Measurements from ENCODE around the gene IQGAP2.

IQGAP2 gene

DNA sequence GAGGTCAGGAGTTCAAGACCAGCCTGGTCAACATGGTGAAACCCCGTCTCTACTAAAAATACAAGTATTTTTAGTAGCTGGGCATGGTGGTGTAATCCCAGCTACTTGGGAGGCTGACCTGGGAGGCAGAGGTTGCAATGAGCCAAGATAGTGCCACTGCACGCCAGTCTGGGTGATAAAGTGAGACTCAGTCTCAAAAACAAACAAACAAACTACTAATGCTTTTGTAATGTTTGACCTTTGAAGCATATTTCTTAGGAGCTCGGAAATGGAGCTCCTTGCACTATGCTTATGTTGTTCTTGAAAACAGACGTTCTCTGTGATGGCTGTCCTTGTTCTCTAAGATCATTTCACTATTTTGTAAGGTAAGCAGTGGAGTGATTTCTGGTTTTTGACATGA lies 214.1 kb downstream of the IQGAP2 start:
- no peak for DNase-seq

DNA sequence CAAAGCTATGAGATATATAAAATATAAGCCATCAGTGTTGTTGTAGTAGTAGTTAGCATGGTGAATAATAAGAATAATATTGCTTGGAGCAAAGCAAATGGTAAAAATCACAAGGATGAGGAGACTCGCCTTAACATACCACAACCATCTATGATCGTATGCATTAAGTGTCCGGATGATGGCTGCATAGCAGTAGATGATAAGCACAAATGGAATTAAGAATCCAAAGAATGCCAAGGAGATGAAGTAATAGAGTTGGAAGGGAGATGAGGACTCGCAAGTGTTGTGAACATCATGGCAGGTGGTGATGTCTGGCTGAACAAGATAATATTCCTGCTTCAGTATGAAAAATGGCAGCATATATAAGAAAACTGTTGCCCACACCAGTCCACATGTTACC lies 214.6 kb downstream of the IQGAP2 start:
- DNase-seq, result no peak

DNA sequence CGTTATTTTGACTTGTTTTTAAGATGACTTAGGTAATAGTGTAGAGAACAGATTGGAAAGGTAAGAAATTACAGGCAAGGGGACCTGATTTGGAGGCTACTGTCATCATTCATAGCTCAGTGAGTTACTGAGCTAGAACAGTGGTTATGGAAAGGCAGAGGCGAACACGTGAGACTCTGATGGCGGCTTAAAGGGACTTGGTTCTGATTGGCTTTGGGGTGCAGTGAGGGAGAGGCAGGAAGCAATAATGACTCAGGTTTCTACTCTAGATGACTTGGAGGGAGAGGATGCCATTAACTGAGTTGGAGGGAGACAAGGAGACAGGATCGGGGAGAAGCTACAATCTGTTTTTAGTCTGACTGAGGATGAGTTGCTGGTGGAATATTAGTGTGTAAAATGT lies 217.1 kb downstream of the IQGAP2 start:
- no peak for DNase-seq

DNA sequence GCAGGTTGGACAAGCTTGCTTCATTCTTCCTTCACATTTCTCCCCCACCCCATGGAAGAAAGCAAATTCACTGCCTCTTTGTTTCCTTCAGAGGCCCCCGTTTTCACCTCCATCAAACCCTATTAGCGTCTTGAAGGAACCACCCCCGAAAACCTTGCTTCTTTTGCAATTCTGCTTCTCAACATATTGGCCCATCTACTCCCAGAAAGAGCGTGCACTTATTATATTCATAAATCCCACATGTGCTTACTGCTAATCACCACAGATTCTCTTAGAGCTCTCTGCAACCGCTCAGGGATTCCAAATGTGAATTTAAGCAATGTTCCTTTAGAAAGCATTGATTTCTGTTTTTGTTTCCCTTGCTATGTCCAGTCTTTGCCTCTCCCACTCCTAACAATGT lies 219.0 kb downstream of the IQGAP2 start:
- no peak for DNase-seq

DNA sequence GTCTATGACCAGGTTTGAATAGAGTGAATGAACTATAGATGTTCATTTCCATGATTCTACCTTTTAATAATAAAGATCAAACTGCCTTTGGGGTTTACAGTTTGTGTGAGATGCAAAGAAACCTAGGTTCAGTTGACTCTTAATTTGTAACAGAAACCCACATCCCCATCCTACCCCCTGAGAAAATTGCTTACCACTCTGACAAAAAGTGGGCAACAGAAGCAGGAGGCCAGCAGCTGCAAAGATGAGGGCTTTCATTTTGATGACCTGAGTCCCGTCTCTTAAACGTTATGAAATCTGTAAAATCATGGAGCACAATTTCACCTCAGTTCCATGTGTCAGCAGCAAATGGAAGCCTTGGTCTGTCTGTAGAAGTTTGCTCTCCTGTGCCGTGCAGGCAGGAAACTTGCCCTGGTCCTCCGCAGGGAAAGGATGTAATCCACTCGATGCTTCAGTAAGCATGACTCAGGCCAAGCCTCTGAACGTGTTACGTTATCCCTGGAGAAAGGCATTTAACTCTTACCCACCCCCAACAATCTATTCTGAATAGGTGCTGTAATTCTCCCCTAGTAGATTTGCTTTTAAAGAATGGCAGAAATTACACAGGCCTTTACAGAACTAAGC lies 220.0 kb downstream of the IQGAP2 start, which contains the start of gene F2RL2:
TSS of gene F2RL2 (minus strand) at position 431 of the 624 bp plus-strand sequence. CDS start at position 258, 173 bp downstream.
- no peak for DNase-seq

DNA sequence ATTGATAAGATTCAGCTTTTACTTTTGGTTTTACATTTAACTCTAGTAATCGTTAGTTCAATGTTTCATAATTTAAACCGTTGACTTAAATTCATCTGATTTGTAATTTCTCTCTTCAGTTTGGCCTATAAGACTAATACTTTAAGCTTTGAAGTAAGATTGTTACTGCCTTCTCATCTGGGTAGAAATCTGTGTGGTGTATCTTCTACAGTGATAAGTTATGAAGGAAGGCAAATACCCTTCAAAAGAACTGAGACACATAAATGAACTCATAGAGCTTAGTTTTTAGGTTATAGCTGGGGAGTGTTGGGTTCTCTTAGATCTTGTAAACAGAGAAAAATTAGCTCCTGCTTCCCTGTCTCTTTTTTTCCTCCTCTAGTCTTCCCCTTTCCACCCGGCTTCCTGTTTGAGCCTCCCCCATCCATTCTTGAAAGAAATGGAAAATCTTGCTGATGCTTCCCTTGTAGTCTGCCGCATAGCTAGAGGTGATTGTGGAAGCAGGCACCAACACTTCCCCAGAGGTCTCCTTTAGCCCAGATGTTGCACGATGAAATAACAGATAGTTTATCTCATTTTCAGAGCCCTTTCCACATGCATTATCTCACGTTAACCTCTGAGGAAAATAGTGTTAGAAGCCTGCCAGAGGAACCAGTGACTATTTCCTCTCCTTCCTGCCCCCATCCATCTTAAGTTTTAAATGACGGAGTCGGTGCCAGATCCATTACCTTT lies 222.2 kb downstream of the IQGAP2 start:
- peak; percentile 38 for DNase-seq

DNA sequence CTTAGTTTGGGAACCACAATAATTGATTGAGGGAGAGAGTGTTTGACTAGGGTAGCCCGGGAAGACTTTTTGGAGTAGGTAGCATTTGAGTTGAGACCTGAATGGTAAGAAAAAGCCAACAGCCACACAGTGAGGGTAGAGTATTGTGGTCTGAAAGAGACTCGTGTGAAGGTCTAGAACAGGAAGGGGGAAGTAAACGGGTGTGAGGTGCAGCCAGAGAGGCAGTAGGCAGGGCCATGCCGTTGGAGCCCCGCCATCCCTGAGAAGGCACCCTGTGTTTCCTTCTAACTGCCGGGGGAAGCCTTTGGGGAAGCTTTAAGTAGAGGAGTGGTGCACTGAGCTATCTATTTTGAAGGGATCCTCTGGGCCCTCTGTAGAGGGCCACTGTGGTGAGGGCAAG lies 223.7 kb downstream of the IQGAP2 start:
- no peak for DNase-seq

DNA sequence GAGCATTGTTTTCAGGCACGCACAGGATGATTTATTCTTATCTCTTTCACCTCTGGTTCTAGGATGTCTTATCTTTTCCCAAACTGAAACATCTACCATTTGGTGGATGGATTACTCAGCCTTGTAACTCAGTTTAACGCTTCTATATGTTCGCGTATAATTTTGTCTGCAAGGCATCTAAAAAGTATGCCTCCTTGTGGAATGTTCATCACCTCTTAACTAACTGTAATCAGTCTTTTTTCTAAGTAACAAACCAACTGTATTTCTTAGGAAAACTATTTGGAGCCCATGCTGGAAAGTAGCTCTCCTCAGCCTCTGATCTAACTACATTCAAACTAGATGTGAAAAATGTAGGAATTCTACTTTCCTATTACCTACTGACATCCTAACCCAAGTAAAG lies 231.6 kb downstream of the IQGAP2 start:
- DNase-seq, result no peak

DNA sequence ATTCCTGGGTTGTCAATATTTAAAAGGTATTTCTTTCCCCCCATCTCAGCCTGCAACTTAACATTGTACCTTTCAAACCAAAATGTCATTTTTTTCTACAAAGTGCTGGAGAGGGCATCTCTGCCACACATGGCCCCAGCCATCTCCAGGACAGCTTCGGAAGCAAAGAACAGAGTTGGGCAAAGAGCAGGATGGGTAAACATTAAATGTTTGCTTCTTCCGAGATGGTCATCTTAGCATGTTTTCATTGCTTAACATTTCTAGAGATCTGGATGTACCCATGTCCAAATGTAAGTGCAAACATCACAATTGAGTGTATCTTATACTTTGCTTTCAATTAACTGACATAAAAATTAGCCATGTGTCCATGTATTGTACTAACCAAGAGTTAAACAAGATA lies 234.4 kb downstream of the IQGAP2 start:
- DNase-seq, result no peak

DNA sequence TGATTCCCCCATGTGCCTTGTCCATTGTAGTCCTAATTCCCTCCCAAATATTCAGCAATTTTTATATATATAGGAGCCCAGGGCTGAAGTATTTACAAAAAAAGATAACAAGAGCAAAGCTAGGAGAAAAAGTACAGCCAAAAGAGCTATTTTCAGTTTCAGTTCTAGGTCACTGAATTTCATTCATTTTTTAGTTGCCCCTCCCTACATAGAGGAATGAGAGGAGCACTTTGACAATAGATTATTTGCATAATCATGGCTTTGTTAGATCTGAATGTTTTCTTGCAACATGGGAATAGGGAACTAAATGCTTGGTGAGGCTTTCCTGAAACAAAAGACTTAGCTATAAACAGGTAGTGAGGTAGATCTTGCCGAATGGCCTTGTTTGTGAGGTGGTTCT lies 235.4 kb downstream of the IQGAP2 start:
- DNase-seq, result peak; percentile 88

DNA sequence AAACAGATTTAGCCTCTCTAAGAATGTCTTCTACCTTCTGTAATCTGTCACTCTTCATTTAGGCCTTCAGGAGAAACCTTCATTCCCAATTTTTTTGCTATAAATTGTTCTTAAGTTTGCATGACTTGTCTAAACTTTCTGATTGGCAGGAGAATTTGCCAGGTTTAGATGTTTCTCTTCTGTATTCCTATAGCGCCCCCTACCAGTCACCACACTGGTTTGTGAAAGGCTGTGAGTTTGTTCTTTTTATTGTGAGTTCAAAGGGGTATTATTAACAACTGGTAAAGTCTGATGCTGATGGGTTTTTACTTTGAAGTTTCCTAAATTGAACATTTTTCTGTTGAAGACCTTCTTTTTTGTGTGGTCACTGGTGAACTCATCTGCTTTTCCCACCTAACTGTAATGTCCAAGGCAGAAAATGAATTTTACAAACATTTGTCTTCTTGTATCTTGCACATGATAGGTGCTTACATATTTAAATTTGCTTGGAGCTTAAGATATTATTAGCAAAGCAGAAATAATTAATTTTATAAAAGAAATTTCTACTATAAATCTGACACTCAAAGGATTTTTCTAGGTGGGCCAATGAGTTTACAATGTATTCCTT lies 238.5 kb downstream of the IQGAP2 start:
- peak; percentile 69 for DNase-seq

DNA sequence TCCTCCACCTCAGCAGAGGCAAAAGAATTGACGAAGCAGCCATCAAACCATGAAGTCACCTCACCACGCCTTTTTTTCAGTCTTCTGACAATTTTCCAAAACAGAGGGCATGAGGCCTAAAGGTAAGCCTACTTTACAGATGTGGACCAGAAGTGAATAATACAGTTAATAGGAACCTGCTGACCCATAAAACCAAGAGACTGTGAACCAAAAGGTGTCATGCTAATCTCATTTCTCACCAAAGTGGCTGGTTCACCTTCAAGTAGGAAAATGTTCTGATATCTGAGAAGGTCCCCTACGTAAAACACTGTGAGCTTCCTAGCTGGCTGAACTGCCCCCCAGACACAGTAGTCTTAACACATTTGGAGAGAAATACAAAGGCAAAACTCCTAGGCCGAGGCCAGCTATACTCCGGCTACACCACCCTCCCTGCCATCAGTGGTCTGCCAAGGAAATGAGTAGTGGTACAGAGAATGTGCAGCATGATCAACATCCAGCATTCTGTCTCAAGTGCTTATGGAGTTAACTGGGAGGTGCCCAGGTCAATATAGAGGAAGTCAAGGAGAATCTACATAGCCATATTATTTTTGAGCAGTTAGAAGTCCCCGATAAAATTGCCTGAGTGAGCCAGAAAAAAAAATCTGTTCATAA lies 239.4 kb downstream of the IQGAP2 start:
- DNase-seq, result no peak

DNA sequence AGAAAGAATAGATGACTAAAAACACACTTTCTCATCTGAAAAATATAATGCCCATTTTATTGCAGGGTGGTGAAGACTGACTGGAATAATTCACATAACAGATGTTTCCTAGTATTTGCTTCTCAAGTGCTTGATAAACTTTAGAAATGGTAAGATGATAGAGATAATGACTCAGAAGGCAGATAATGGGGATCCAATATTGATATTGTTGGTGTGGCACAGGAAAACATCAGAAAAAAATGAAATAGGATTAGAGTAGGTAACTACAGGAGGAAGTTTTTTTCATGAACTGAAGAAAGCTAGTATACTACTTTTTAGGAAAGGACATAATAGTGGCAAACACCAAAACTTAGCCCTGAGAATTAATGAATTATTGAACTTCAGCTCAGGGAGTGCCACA lies 240.3 kb downstream of the IQGAP2 start:
- no peak for DNase-seq

DNA sequence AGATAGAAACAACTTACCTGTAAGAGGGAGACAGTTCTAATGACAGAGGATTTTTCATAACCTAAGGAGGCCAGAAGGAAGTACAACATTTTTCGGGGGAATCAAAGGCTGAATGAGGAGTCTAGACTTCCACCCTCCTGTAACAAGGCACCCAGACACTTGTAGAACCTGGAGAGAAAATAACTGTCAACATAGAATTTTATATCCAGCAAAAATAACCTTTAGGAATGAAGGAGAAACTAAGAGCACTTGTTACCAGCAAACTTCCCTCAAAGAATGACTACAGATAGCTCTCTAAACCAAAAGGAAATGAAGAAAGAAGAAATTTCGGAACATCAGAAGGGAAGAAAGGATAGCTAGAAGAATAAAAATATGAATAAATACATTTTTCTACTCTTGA lies 246.1 kb downstream of the IQGAP2 start:
- no peak for DNase-seq

DNA sequence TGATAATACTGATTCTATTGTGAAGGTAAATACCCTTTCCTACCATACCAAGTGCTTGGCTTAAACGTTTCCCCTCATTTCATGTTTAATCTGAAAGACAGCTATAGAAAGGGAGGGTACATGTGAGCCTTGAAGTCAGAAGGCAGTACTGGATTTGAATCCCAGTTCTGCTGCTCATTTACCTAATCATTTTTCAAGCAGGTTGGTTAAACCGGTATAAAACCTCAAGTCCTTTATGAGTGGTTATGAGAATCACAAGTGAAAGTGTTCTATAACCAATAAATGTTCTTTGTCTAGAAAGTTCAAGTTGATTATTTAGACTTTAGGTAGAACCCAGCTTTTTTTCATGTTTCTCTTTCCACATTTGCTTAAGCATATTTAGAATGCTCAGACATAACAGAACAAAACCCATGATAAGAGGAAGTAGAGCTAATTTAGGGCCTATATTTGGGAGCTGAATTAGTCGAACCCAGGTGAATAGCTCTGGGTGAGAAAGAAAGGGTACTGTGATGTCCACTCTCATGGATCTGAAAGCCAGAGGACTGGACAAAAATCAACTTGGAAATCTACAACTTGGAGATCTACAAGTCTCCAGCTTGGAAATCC lies 249.8 kb downstream of the IQGAP2 start:
- DNase-seq, result no peak

DNA sequence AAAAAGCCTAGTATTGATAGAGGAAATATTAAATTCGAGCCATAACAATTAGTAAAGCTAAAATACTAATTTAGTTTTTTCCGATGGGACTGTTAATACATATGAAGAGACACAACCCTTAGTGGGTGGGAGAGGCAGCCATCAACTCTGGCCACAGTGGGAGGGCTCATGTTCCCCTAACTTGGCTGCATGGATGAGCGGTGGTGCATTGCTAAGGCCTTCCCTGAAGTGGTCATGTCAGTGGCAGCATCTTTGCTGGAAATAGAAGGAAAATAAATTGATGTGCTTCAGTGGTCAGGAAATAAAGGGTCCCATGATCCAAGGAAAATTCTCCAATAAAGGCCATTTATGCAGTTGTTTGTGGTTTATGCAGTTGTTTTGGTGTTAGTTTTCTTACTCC lies 254.0 kb downstream of the IQGAP2 start:
- no peak for DNase-seq

DNA sequence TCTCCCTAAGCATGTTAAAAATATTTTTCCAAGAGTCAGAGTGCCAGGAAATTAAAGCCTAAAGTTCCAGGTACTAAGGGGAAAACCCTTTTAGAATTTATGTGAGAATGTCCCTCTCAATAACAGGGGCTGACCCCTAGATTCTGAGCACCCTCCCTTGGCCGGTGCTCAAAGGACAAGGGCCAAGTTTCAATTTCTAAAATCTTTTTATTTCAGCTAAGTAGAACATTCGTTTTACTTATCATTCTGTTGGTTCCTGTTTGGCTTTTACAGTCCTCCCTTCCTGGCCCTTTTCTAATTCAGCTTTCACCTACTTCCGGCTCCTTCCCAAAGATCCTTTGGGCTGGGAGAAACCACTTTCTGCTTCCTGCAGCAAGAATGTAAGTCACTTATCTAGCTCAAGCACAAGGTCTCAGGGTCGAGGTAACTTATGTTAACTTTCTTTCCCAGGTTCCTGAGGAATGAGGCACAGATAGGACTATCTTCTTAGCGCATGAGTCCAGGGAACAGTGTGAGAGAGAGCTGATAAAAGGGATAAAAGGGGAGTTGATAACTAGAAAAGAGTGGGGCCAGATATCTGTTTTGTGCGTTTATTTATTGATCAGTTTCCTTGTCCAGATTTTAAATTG lies 254.7 kb downstream of the IQGAP2 start:
- no peak for DNase-seq

DNA sequence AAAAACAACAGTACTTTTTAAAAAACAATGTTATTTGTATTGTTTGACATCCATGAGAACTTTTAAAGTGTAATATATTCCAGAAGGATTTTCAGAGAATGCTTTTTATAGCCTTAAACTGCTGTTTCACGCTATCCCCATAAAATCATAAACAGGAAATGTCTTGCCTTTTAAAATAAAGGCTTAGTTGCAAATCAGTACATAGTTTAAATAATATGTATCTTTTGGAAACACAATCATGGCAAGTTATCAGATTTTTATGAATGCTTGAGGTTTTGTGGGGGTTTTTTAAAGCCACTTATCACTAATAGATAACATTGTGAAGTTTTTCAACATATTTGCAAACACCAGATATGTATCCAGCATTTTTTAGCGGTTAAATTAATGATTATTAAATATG lies 257.3 kb downstream of the IQGAP2 start:
- no peak for DNase-seq

DNA sequence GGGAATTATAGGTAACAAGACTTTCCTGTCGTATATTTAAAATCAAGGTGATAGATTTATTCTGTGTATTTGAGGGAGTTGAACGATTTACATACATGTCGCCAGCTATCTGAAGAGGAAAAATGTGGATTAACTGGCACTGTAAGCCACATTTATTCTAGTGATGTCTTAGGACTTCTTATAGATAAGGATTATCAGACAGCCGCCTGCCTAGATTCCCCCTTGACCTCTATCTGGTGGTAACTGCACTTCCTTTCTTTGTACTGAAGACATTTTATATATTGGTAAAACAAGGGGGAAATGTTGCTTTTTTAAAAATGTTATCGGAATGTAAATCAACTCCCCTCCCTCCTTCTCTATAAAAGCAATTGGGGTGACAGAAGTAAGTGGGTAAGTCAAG lies 259.4 kb downstream of the IQGAP2 start:
- no peak for DNase-seq

DNA sequence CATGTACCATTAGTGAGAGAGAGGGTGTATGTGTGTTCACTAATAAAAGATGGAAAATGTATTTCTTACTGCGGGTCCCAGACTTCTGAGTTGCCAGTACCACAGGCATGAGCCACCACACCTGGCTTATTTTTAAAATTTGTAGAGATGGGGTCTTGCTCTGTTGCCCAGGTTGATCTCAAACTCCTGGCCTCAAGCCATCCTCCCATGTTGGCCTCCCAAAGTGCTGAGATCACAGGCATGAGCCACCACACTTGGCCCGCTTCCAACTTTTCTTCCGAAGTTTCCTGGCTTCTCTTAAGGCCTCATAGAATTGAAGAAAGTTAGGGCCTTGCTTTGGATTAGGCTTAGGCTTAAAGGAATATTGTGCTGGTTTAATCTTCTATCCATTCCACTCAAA lies 260.5 kb downstream of the IQGAP2 start:
- no peak for DNase-seq

DNA sequence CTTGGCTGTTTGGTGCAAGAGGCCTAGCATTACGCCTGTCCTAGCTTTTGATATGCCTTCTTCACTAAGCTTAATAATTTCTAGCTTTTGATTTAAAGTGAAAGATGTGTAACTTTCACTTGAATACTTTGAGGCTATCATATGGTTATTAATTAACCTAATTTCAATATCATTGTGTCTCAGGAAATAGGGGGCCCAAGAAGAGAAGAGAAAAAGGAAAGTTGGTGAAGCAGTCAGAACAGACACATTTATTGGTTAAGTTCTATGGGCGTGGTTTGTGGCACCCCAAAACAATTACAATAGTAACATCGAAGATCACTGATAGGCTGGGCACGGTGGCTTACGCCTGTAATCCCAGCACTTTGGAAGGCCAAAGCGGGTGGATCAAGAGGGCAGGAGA lies 261.0 kb downstream of the IQGAP2 start:
- DNase-seq, result no peak

DNA sequence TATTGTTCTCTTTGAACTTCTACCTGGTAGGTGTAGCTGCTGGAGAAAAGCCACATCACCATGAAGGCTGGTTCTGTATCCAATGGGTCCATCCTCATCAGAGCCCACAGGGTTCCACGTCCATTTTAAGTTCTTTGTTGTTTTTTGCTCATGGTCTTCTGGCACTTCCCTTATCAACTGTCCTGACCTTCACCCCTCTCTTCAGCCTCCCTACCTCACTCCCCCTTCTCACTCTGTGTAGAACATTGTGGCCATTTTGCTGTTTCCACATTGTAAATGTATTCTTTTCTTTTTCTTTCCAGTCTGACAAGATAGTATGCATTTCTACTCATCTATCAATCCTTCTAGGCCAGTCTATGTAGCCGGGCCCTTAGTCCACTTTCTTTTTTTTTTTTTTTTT lies 264.4 kb downstream of the IQGAP2 start:
- DNase-seq, result no peak

DNA sequence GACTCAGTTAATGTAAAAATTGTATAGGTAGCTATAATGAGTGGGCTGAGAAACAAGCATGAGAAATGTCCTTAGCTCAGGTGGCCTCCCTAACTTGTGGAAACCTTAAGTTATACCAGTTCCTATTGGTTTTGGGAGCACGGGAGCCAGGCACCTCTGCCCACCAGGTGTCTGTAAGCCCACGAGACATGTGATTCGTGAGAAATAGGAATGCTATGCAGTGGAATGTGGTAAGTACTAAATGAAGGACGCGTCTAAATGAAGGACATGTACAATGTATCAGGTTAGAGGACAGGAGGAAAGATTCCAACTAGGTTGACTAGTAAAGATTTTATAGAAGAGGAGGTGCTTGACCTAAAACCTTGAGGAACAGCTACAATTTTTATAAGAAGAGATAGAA lies 266.2 kb downstream of the IQGAP2 start:
- no peak for DNase-seq
